OCI-LY1 (cell line): ENCODE measurements around the gene MKKS.

Experiments
- H2AFZ ChIP-seq: fragments of 200-600 bp; sonication (generic), shearing (Covaris generic); 2 replicates; pipeline ENCODE4 v1.6.0; 2014; ENCODE audit warnings: antibody characterized with exemption, mild to moderate bottlenecking, low read length
- H3F3A ChIP-seq: fragments of 200-600 bp; sonication (generic), shearing (Covaris generic); 2 replicates; pipeline ENCODE4 v1.6.0; 2014; ENCODE audit warnings: mild to moderate bottlenecking, antibody characterized with exemption, low read length, moderate library complexity; ENCODE audit not compliant: insufficient read depth
- H3K27ac ChIP-seq: fragments of 200-600 bp; sonication (generic); 2 replicates; pipeline ENCODE4 v1.5.1; 2014; ENCODE audit warnings: low read length, mixed run types, mild to moderate bottlenecking, low read depth; ENCODE audit not compliant: poor library complexity, severe bottlenecking
- H3K27me3 ChIP-seq: fragments of 200-600 bp; sonication (generic); 2 replicates; pipeline ENCODE4 v1.6.0; 2014; ENCODE audit warnings: antibody characterized with exemption, mild to moderate bottlenecking, low read length, moderate library complexity; ENCODE audit not compliant: insufficient read depth
- H3K36me3 ChIP-seq: fragments of 200-600 bp; sonication (generic); 2 replicates; pipeline ENCODE4 v1.6.1; 2014; ENCODE audit warnings: mild to moderate bottlenecking, antibody characterized with exemption, low read length, moderate library complexity, mixed read lengths; ENCODE audit not compliant: insufficient read depth
- H3K4me1 ChIP-seq: fragments of 200-600 bp; sonication (generic); 2 replicates; pipeline ENCODE4 v1.5.1; 2014; ENCODE audit warnings: mild to moderate bottlenecking, low read length, moderate library complexity; ENCODE audit not compliant: insufficient read depth, severe bottlenecking
- H3K4me2 ChIP-seq: fragments of 200-600 bp; sonication (generic), shearing (Covaris generic); 2 replicates; pipeline ENCODE4 v1.6.1; 2014; ENCODE audit warnings: low read length
- H3K4me3 ChIP-seq: fragments of 200-600 bp; sonication (generic); 2 replicates; pipeline ENCODE4 v1.5.1; 2014; ENCODE audit warnings: low read length, low read depth, mild to moderate bottlenecking, mixed read lengths; ENCODE audit not compliant: poor library complexity, severe bottlenecking
- H3K79me2 ChIP-seq: fragments of 200-600 bp; shearing (Covaris generic); 2 replicates; pipeline ENCODE4 v1.6.1; 2016; ENCODE audit warnings: mixed run types, low read length, mixed read lengths; ENCODE audit not compliant: insufficient read depth
- H3K9ac ChIP-seq: fragments of 200-600 bp; sonication (generic), shearing (Covaris generic); 2 replicates; pipeline ENCODE4 v1.6.1; 2014; ENCODE audit warnings: mild to moderate bottlenecking, low read length, mixed read lengths
- H3K9me2 ChIP-seq: fragments of 200-600 bp; sonication (generic), shearing (Covaris generic); 2 replicates; pipeline ENCODE4 v1.6.1; 2014; ENCODE audit warnings: low read depth, mild to moderate bottlenecking, low read length, mixed read lengths
- H3K9me3 ChIP-seq: fragments of 200-600 bp; shearing (Covaris generic); 2 replicates; pipeline ENCODE4 v1.6.1; 2014; ENCODE audit warnings: low read length, mixed read lengths
- H4K20me1 ChIP-seq: fragments of 200-600 bp; sonication (generic), shearing (Covaris generic); 2 replicates; pipeline ENCODE4 v1.6.0; 2016; ENCODE audit warnings: mild to moderate bottlenecking, low read length; ENCODE audit not compliant: insufficient read depth
- EZH2 ChIP-seq: fragments of 200-600 bp; sonication (generic), shearing (Covaris generic); IDR thresholded peaks from 2 replicates; pipeline ENCODE4 v1.8.0; 2017; ENCODE audit warnings: borderline replicate concordance, mixed run types, mild to moderate bottlenecking, antibody characterized with exemption, low read length, moderate library complexity, mixed read lengths
- TF ChIP-seq, protein P1 (sequence below): fragments of 200-600 bp; sonication (generic), shearing (Covaris generic); IDR thresholded peaks from 2 replicates; pipeline ENCODE4 v1.5.1; 2017; ENCODE audit warnings: mild to moderate bottlenecking, antibody characterized with exemption, low read length, moderate library complexity, mixed read lengths

The MKKS gene

DNA sequence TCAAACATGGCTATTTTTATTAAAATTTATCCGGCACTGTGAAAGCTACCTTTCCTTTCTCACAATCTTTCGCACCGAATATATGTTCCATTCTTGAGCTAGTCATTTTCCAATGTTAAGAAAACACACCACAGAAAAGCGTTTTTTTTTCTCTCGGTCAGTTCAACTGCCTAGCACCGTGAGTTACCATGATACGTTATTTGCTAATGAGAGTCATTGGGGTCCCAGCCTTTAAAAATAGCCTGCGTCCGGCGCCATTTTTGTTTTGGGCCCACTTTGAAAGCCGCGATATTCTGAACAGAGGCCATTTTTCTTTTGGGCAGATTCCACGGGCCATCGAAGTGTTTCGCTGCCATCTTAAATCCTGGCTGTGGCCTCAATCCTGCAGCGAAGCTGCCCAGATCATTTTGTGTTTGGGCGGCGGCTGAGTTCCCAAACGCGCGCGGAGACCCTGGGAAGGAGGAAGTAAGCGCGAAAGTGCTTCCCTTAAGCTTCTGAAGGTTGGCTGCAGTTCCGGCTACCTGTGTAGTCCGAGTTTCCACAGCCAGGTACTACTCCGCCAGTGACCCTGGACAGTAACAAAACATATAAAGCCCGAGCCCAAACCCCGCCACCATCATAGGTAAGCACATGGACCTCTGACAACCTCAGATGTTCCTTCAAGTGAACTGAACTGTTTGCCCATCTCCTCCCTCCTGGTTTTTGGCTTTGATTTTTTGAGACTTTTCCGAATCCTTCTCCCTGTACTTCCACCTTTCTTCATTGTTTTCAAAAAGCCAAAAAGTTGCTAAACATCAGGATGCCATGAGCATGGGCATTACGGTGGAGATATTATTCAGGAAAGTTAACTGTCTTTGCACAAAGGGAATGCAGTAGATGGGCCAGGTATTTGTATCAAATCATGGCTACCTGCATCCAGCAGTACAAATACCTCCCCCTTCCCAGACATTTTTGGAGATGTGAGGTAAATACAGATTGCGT, 1.1 kb upstream of the MKKS start, which contains the start of gene SLX4IP:
TSS of gene SLX4IP (plus strand) at position 474 of the 981 bp plus-strand sequence. CDS start 22,900 bp downstream, outside the sequence.
- H3F3A ChIP-seq: no peaks in the 10 kb centered on the region
- H3K36me3 ChIP-seq: peaks cover 8% of the 10 kb centered on the region; the same call in 1 of the 2 replicates
- no peaks in the 10 kb centered on the region for H3K27me3 ChIP-seq
- H3K27ac ChIP-seq: peak within 1 kb of the TSS; percentile 94
- H3K79me2 ChIP-seq: peaks cover 39% of the 10 kb centered on the region
- no peaks in the 10 kb centered on the region for H3K9me3 ChIP-seq
- TF ChIP-seq EZH2: no peak
- TF ChIP-seq, protein P1, sequence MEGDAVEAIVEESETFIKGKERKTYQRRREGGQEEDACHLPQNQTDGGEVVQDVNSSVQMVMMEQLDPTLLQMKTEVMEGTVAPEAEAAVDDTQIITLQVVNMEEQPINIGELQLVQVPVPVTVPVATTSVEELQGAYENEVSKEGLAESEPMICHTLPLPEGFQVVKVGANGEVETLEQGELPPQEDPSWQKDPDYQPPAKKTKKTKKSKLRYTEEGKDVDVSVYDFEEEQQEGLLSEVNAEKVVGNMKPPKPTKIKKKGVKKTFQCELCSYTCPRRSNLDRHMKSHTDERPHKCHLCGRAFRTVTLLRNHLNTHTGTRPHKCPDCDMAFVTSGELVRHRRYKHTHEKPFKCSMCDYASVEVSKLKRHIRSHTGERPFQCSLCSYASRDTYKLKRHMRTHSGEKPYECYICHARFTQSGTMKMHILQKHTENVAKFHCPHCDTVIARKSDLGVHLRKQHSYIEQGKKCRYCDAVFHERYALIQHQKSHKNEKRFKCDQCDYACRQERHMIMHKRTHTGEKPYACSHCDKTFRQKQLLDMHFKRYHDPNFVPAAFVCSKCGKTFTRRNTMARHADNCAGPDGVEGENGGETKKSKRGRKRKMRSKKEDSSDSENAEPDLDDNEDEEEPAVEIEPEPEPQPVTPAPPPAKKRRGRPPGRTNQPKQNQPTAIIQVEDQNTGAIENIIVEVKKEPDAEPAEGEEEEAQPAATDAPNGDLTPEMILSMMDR: no peak
- peak within 1 kb of the TSS; percentile 92 for H2AFZ ChIP-seq
- H4K20me1 ChIP-seq: no peaks in the 10 kb centered on the region
- H3K9me2 ChIP-seq: no peaks in the 10 kb centered on the region
- peak within 1 kb of the TSS; percentile 98 for H3K9ac ChIP-seq
- H3K4me2 ChIP-seq: peak within 1 kb of the TSS; percentile 96
- peak within 1 kb of the TSS; percentile 98 for H3K4me3 ChIP-seq
- peaks cover 54% of the 10 kb centered on the region for H3K4me1 ChIP-seq

DNA sequence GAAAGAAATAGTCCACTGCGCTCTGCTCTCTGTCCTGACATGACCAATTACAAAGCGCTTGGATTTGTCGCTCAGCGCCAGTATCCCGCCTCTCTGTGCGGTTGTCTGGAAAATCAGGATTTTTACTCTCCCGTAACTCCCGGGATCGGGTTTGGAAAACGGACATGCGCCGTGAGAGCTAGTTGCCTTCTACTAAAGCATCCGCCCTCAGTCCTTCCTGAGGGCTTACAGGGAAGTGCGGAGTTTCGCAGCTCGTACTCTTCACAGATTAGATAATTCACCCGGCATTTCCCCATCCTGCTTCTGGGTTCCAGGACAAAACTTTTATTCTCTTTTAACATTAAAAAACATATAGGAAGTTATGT, 427 bp upstream of the MKKS start:
- peaks cover 3% of the 10 kb centered on the region; the same call in 1 of the 2 replicates for H3K36me3 ChIP-seq
- H3F3A ChIP-seq: no peaks in the 10 kb centered on the region
- H2AFZ ChIP-seq: peak overlapping the region; percentile 92; the same call in 1 of the 2 replicates
- no peaks in the 10 kb centered on the region for H3K27me3 ChIP-seq
- H3K4me3 ChIP-seq: peak overlapping the region; percentile 98
- no peaks in the 10 kb centered on the region for H3K9me3 ChIP-seq
- no peaks in the 10 kb centered on the region for H4K20me1 ChIP-seq
- peak overlapping the region; percentile 94 for H3K27ac ChIP-seq
- no peaks in the 10 kb centered on the region for H3K9me2 ChIP-seq
- peak overlapping the region; percentile 96 for H3K4me2 ChIP-seq
- no peak for TF ChIP-seq EZH2
- TF ChIP-seq, protein P1: no peak
- H3K79me2 ChIP-seq: peaks cover 37% of the 10 kb centered on the region
- H3K9ac ChIP-seq: peak overlapping the region; percentile 98
- peaks cover 54% of the 10 kb centered on the region for H3K4me1 ChIP-seq

DNA sequence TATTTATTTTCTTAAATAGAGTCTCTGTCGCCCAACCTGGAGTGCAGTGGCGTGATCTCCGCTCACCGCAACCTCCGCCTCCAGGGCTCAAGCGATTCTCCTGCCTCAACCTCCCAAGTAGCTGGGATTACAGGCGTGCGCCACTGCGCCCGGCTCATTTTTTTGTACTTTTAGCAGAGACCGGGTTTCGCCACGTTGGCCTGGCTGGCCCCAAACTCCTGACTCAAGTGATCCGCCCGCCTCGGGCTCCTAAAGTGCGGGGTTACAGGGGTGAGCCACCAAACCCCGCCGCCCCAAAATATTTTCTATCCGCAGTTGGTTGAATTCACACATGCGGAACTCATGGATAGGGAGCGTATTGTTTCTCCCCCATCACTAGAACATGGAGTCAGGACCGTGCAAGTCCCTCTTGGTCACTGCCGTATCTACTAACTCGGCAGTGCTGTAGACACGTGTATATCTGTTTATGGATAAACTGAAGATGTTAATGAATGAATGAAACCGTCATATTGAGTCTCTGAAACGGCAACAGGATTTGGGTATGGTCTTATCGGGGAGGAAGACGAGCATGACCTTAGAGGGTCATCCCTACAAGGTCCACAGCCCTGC, 904 bp downstream of the MKKS start:
- Histone ChIP-seq H3K27ac (peak overlapping the region; percentile 94), H4K20me1 (no peaks in the 10 kb centered on the region), H3K79me2 (peaks cover 38% of the 10 kb centered on the region)

More for the DNA sequence above, 904 bp downstream of the MKKS start:
- H3K36me3 ChIP-seq: no peaks in the 10 kb centered on the region
- peaks cover 54% of the 10 kb centered on the region for H3K4me1 ChIP-seq
- H3K27me3 ChIP-seq: no peaks in the 10 kb centered on the region
- no peaks in the 10 kb centered on the region for H3K9me3 ChIP-seq
- H2AFZ ChIP-seq: no peak overlapping the region
- peak overlapping the region; percentile 98 for H3K4me3 ChIP-seq
- no peak for TF ChIP-seq EZH2
- TF ChIP-seq, protein P1: no peak
- no peaks in the 10 kb centered on the region for H3F3A ChIP-seq
- H3K4me2 ChIP-seq: peak overlapping the region; percentile 96
- peak overlapping the region; percentile 98 for H3K9ac ChIP-seq
- H3K9me2 ChIP-seq: no peaks in the 10 kb centered on the region
